ENCODE measurements around the gene CTIF. TPM values are rescaled to one million over a fixed set of nuclear protein-coding genes. Genes with fewer than 3 reads are reported as not detected.

Gene CTIF
- total RNA-seq, 2 experiments from 2014 or later: 3.2 to 3.5 TPM

- ATAC-seq (no peak), DNase-seq (no peak)
- Mint-ChIP-seq H3K27me3 (no peaks in the 10 kb centered on the region), H3K4me1 (ENCODE audit: low read depth) (no peaks in the 10 kb centered on the region), H3K36me3 (ENCODE audit: low read depth) (no peaks in the 10 kb centered on the region), H3K9me3 (peaks cover 9% of the 10 kb centered on the region), H3K4me3 (no peak overlapping the region), H3K27ac (no peak overlapping the region)
- CTCF ChIA-PET: no interaction called here
- POLR2A ChIA-PET: no interaction called here
- TF ChIP-seq, protein P1, sequence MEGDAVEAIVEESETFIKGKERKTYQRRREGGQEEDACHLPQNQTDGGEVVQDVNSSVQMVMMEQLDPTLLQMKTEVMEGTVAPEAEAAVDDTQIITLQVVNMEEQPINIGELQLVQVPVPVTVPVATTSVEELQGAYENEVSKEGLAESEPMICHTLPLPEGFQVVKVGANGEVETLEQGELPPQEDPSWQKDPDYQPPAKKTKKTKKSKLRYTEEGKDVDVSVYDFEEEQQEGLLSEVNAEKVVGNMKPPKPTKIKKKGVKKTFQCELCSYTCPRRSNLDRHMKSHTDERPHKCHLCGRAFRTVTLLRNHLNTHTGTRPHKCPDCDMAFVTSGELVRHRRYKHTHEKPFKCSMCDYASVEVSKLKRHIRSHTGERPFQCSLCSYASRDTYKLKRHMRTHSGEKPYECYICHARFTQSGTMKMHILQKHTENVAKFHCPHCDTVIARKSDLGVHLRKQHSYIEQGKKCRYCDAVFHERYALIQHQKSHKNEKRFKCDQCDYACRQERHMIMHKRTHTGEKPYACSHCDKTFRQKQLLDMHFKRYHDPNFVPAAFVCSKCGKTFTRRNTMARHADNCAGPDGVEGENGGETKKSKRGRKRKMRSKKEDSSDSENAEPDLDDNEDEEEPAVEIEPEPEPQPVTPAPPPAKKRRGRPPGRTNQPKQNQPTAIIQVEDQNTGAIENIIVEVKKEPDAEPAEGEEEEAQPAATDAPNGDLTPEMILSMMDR (IDR thresholded peaks at IDR 0.05): no peak
- intact Hi-C loops (cut with micrococcal nuclease): no loop called here
Measured at GRCh38 chr18:48573632-48574283, 34.9 kb downstream of the CTIF start.

GRCh38 chr18:48574667-48575300 lies 36.0 kb downstream of the CTIF start:
- no peak overlapping the region for H3K27ac Mint-ChIP-seq
- H3K36me3 Mint-ChIP-seq (ENCODE audit: low read depth): no peaks in the 10 kb centered on the region
- H3K27me3 Mint-ChIP-seq: no peaks in the 10 kb centered on the region
- intact Hi-C loops (cut with micrococcal nuclease): no loop called here
- no peaks in the 10 kb centered on the region for H3K4me1 Mint-ChIP-seq (ENCODE audit: low read depth)
- POLR2A ChIA-PET: no interaction called here
- TF ChIP-seq, protein P1 (IDR thresholded peaks at IDR 0.05): no peak
- ATAC-seq: no peak
- DNase-seq: no peak
- H3K9me3 Mint-ChIP-seq: peaks cover 10% of the 10 kb centered on the region
- CTCF ChIA-PET: no interaction called here
- H3K4me3 Mint-ChIP-seq: no peak overlapping the region

- Mint-ChIP-seq H3K9me3 (peaks cover 10% of the 10 kb centered on the region), H3K4me1 (ENCODE audit: low read depth) (no peaks in the 10 kb centered on the region), H3K36me3 (ENCODE audit: low read depth) (no peaks in the 10 kb centered on the region), H3K27ac (no peak overlapping the region), H3K27me3 (no peaks in the 10 kb centered on the region), H3K4me3 (no peak overlapping the region)
- TF ChIP-seq, protein P1 (IDR thresholded peaks at IDR 0.05): no peak
- POLR2A ChIA-PET: no interaction called here
- CTCF ChIA-PET: no interaction called here
- intact Hi-C loops (cut with micrococcal nuclease): no loop called here
- ATAC-seq (no peak), DNase-seq (no peak)
Measured at GRCh38 chr18:48575301-48575657, 36.4 kb downstream of the CTIF start.

DNA sequence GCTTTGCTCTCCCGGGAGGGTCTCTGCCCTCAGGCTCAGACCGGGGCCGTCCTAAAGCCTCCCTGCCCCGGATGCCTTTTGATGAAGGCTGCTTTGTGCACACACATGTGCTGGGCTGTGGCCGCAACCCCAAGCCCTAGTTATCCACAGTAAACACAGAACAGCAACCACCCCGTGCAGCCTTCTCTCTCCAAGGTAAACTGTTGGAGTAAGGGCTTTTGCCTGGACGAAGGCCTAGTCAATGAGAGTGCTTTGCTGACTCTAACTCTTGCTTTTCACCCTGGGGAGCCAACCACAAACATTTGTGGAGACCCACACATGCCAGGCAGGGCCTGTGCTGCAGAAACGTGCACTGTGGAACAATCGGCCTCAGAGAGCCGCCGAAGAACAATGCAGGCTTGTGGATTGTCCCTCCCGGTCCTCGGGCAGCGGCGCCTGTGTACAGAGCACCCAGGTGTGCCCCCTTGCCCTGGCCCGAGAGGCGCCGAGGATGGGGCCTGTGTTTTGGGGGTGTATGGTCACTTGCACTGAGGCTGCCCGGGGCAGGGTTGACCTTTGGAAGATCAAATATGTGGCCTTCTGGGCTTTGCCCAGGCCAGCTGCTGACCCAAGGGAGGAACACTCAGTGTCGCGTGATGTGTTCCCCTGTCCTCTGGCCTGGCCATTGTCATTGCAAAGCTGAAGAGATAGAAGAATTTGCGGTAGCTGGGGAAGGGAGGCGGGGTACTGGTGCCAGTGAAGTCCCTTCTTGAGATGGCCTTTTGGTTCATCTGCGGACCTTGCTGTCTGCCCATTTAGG lies 37.0 kb downstream of the CTIF start:
- H3K27ac Mint-ChIP-seq: no peak overlapping the region
- DNase-seq (no peak), ATAC-seq (no peak)
- H3K9me3 Mint-ChIP-seq: peaks cover 10% of the 10 kb centered on the region
- H3K4me3 Mint-ChIP-seq: no peak overlapping the region
- TF ChIP-seq, protein P1 (IDR thresholded peaks at IDR 0.05): no peak
- no peaks in the 10 kb centered on the region for H3K4me1 Mint-ChIP-seq (ENCODE audit: low read depth)
- intact Hi-C loops (cut with micrococcal nuclease): no loop called here
- CTCF ChIA-PET: no interaction called here
- POLR2A ChIA-PET: no interaction called here
- H3K36me3 Mint-ChIP-seq (ENCODE audit: low read depth): no peaks in the 10 kb centered on the region
- no peaks in the 10 kb centered on the region for H3K27me3 Mint-ChIP-seq

- no peak for DNase-seq
- Mint-ChIP-seq H3K36me3 (ENCODE audit: low read depth) (no peaks in the 10 kb centered on the region), H3K4me3 (no peak overlapping the region), H3K4me1 (ENCODE audit: low read depth) (no peaks in the 10 kb centered on the region), H3K27ac (no peak overlapping the region), H3K27me3 (no peaks in the 10 kb centered on the region), H3K9me3 (peaks cover 10% of the 10 kb centered on the region)
- no peak for ATAC-seq
- CTCF ChIA-PET: no interaction called here
- POLR2A ChIA-PET: no interaction called here
- TF ChIP-seq, protein P1 (IDR thresholded peaks at IDR 0.05): no peak
- intact Hi-C loops (cut with micrococcal nuclease): no loop called here
Measured at GRCh38 chr18:48576457-48576771, 37.6 kb downstream of the CTIF start.
